ENCODE data around the gene ADGRF1. TPM values are rescaled to one million over a fixed set of nuclear protein-coding genes. Genes with fewer than 3 reads are reported as not detected.

ADGRF1 gene
- polyA plus RNA-seq, 1 experiment = not detected

- ChIA-PET POLR2A (no interaction called here), CTCF (interaction anchor here (0.7 to 1.9 kb wide), 3 partner anchors 9 to 195 kb away, joined by 3 to 9 read pairs (median 3); no protein-coding TSS in a partner anchor)
- no peak for TF ChIP-seq CTCF (IDR thresholded peaks at IDR 0.05; ENCODE audit: low read depth, low read length)
- no peak overlapping the region for H3K27ac ChIP-seq (ENCODE audit: low read depth, low read length)
- DNase-seq (ENCODE audit: low read depth, low spot score) = no peak
- H3K4me3 ChIP-seq (ENCODE audit: low read depth, low read length) = no peak overlapping the region
- H3K9me3 ChIP-seq (ENCODE audit: control insufficient read depth, insufficient read depth, low read length) = no peaks in the 10 kb centered on the region
- H3K27me3 ChIP-seq (ENCODE audit: control insufficient read depth, insufficient read depth, low read length) = peaks cover 4% of the 10 kb centered on the region
Observed at GRCh38 chr6:47043286-47043685, 1.2 kb upstream of the ADGRF1 start.

GRCh38 chr6:47041741-47042140 is 391 bp downstream of the ADGRF1 start:
- Histone ChIP-seq H3K27me3 (ENCODE audit: control insufficient read depth, insufficient read depth, low read length) (peaks cover 4% of the 10 kb centered on the region), H3K27ac (ENCODE audit: low read depth, low read length) (no peak overlapping the region), H3K4me3 (ENCODE audit: low read depth, low read length) (no peak overlapping the region), H3K9me3 (ENCODE audit: control insufficient read depth, insufficient read depth, low read length) (no peaks in the 10 kb centered on the region)
- CTCF ChIA-PET = interaction anchor here (0.6 to 1.8 kb wide), 2 partner anchors 186 to 193 kb away, joined by 3 to 5 read pairs; no protein-coding TSS in a partner anchor
- POLR2A ChIA-PET = no interaction called here
- DNase-seq (ENCODE audit: low read depth, low spot score) = no peak
- TF ChIP-seq CTCF (IDR thresholded peaks at IDR 0.05; ENCODE audit: low read depth, low read length) = no peak

GRCh38 chr6:47034926-47035325 is 7.2 kb downstream of the ADGRF1 start:
- peak; percentile 15 for DNase-seq (ENCODE audit: low read depth, low spot score)
- POLR2A ChIA-PET = interaction anchor here (0.6 kb wide), 1 partner anchor 134 kb away, joined by 3 read pairs; no protein-coding TSS in a partner anchor
- TF ChIP-seq CTCF (IDR thresholded peaks at IDR 0.05; ENCODE audit: low read depth, low read length) = no peak
- Histone ChIP-seq H3K4me3 (ENCODE audit: low read depth, low read length) (no peak overlapping the region), H3K27me3 (ENCODE audit: control insufficient read depth, insufficient read depth, low read length) (peaks cover 9% of the 10 kb centered on the region), H3K27ac (ENCODE audit: low read depth, low read length) (no peak overlapping the region), H3K9me3 (ENCODE audit: control insufficient read depth, insufficient read depth, low read length) (no peaks in the 10 kb centered on the region)
- CTCF ChIA-PET = interaction anchor here (1.0 to 1.9 kb wide), 4 partner anchors 8 to 275 kb away, joined by 3 to 7 read pairs (median 4); partner anchors contain the start of gene TNFRSF21

- Histone ChIP-seq H3K27ac (ENCODE audit: low read depth, low read length) (no peak overlapping the region), H3K27me3 (ENCODE audit: control insufficient read depth, insufficient read depth, low read length) (peaks cover 9% of the 10 kb centered on the region), H3K9me3 (ENCODE audit: control insufficient read depth, insufficient read depth, low read length) (no peaks in the 10 kb centered on the region), H3K4me3 (ENCODE audit: low read depth, low read length) (no peak overlapping the region)
- CTCF ChIA-PET = interaction anchor here (1.0 to 1.9 kb wide), 5 partner anchors 9 to 276 kb away, joined by 3 to 7 read pairs (median 4); partner anchors contain the start of gene TNFRSF21
- no peak for TF ChIP-seq CTCF (IDR thresholded peaks at IDR 0.05; ENCODE audit: low read depth, low read length)
- no peak for DNase-seq (ENCODE audit: low read depth, low spot score)
- POLR2A ChIA-PET = interaction anchor here (0.6 kb wide), 1 partner anchor 134 kb away, joined by 3 read pairs; no protein-coding TSS in a partner anchor
Observed at GRCh38 chr6:47034421-47034820, 7.7 kb downstream of the ADGRF1 start.

GRCh38 chr6:47032974-47033765 is 9.0 kb downstream of the ADGRF1 start:
- H3K4me3 ChIP-seq (ENCODE audit: low read depth, low read length) = no peak overlapping the region
- DNase-seq (ENCODE audit: low read depth, low spot score) = no peak
- H3K27ac ChIP-seq (ENCODE audit: low read depth, low read length) = no peak overlapping the region
- TF ChIP-seq CTCF (IDR thresholded peaks at IDR 0.05; ENCODE audit: low read depth, low read length) = no peak
- peaks cover 9% of the 10 kb centered on the region for H3K27me3 ChIP-seq (ENCODE audit: control insufficient read depth, insufficient read depth, low read length)
- ChIA-PET CTCF (interaction anchor here (1.0 to 1.6 kb wide), 2 partner anchors 184 to 277 kb away, joined by 3 to 5 read pairs; partner anchors contain the start of gene TNFRSF21), POLR2A (no interaction called here)
- no peaks in the 10 kb centered on the region for H3K9me3 ChIP-seq (ENCODE audit: control insufficient read depth, insufficient read depth, low read length)
